ENCODE measurements around the gene SSBP2.

Gene SSBP2

DNA sequence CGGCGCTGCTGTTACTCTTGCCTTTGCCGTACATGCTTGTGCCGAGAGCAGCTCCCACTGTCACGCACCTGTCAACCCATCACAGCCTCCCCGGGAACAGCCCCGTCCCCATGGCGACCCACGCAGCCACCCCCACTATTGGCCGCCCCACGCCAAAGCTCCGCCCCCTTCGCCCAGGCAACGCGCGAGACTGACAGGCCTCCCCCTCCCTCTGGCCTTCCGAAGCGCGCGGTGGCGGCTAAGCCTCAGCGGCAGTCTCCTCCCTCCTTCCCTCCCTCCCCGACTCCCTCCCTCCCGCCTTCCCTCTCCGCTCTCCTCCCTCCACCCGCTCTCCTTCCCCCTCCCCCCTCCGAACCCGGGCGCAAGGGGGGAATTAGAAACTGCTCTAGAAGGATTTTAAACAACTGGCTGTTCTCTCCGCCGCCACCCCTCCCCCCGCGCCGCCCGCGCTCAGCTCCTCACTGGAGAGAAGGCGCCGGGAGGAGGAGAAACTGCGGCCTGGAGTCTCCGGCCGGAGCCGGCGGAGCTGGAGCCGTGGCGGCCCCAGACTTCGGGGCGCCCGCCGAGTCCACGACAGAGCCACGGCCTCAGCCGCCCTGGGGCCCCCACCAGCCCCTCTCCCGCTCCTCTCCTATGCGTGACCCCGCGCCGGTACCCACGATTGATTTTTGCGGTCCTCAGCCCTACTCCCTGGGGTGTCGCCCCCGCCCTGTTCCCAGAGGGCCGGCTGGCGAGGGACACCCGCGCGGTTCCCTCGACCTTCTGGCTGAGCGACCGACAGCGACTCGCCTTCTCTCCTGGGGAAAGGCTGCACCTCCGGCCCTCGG is at the start of gene SSBP2:
SSBP2 (minus strand) TSS at position 89 of the 827 bp plus-strand sequence; CDS start at position 34, 55 bp downstream.
- peak; percentile 96 to 98 (median 97) for DNase-seq (ENCODE audit: low read depth in 4 of 4, low spot score in 1 of 4)

- no peak for DNase-seq (ENCODE audit: low read depth in 4 of 4, low spot score in 1 of 4)
Observed at GRCh38 chr5:81795666-81796065, 44.8 kb upstream of the SSBP2 start.

DNA sequence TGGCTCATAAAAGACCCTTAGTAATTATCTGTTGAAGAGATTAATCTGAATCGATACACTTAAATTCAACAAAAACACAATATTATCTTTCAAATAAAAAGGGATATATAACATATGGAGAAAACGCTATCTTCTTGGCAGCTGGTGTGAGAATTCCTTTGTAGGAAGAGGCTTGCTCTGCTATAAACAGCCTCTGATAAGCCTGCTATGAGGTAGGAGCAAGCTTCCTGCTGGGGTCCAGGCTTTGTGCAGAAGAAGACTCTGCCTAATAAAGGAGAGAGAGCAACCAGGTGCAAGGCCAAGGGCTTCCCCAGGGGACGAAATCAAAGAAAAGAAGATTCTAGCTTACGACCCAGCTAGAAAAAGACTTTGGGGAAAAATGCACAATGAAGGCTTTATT is 43.3 kb upstream of the SSBP2 start:
- no peak for DNase-seq (ENCODE audit: low read depth in 4 of 4, low spot score in 1 of 4)

DNA sequence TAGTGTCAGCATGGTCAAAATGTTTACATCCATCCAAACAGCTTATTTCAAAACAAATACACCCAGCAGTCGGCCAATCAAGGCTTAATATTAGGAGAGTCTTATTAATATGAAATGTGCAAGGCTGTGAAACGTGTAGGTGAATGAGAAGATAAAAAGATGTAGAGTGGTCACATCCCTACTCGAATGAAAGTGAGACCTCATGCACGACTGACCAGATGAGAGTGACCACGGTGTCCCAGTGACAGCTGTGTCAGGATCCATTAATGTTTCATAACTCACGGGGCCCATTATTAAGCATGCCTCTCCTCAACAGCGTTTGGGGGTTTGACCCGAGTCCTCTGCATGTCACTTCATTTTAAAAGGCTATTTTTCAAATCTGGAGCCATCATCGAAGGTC is 39.4 kb upstream of the SSBP2 start:
- DNase-seq (ENCODE audit: low read depth in 4 of 4, low spot score in 1 of 4), result no peak

DNA sequence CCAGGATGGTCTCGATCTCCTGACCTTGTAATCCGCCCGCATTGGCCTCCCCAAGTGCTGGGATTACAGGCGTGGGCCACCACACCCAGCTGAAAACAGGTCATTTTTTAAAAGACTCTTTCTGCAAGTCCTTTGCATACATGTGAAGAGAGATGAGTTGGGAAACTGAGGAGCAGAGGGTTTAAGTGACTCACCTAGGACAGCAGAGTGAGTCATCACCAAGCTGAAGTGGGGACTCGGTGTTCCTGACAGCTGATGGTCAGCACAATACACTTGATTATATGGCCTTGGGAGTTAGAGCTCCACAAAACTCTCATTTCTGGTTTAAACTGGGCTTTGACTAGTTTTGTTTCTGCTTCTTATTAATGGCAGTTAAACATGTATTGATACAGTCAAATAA is 38.1 kb upstream of the SSBP2 start:
- DNase-seq (ENCODE audit: low read depth in 4 of 4, low spot score in 1 of 4), result no peak

- no peak for DNase-seq (ENCODE audit: low read depth in 4 of 4, low spot score in 1 of 4)
Observed at GRCh38 chr5:81788329-81788728, 37.4 kb upstream of the SSBP2 start.

GRCh38 chr5:81787474-81788242 is 36.8 kb upstream of the SSBP2 start:
- no peak for DNase-seq (ENCODE audit: low read depth in 4 of 4, low spot score in 1 of 4)

DNA sequence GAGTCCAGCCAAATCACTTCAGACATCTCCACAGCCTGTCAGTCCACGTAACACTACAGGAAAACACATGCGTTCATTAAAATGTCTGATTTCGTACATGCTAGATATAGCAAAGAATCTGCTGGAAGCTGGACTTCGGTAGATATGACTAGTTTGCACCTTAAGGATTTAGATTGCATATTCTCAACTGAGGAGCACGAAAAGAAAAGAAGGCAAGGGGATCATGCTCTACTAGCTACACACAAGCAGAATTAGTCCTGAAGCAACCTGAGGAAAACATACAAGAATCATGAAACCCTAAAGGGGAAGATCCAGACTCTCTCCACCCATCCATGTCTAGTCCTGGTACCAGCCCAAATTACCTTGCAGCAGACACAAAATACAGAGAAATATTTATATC is 36.1 kb upstream of the SSBP2 start:
- DNase-seq (ENCODE audit: low read depth in 4 of 4, low spot score in 1 of 4), result no peak

GRCh38 chr5:81786496-81786895 is 35.6 kb upstream of the SSBP2 start:
- no peak for DNase-seq (ENCODE audit: low read depth in 4 of 4, low spot score in 1 of 4)

- DNase-seq (ENCODE audit: low read depth in 4 of 4, low spot score in 1 of 4), result no peak
Observed at GRCh38 chr5:81785322-81785721, 34.4 kb upstream of the SSBP2 start.

- no peak for DNase-seq (ENCODE audit: low read depth in 4 of 4, low spot score in 1 of 4)
Observed at GRCh38 chr5:81783401-81783800, 32.5 kb upstream of the SSBP2 start.

DNA sequence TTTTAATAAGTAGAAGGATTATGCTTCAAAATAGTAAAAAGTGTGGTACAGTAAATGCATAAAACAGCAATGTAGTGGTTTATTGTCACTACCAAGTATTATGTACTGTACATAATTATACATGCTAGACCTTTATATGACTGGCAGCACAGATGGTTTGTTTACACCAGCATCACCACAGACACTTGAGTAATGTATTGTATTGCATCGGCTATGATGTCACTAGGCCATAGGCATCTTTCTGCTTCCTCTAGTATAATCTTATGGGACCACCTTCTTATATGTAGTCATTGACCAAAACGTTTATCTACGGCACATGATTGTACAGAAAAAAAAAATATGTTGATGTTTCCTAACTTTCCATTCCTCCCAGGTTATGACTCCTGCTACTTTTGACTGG is 31.9 kb upstream of the SSBP2 start:
- no peak for DNase-seq (ENCODE audit: low read depth in 4 of 4, low spot score in 1 of 4)

GRCh38 chr5:81779916-81780266 is 29.0 kb upstream of the SSBP2 start:
- DNase-seq (ENCODE audit: low read depth in 4 of 4, low spot score in 1 of 4), result no peak

GRCh38 chr5:81779125-81779915 is 28.4 kb upstream of the SSBP2 start:
- DNase-seq (ENCODE audit: low read depth in 4 of 4, low spot score in 1 of 4), result peak in 1 of 4 experiments; percentile 6

GRCh38 chr5:81778642-81779041 is 27.7 kb upstream of the SSBP2 start:
- DNase-seq (ENCODE audit: low read depth in 4 of 4, low spot score in 1 of 4), result no peak

DNA sequence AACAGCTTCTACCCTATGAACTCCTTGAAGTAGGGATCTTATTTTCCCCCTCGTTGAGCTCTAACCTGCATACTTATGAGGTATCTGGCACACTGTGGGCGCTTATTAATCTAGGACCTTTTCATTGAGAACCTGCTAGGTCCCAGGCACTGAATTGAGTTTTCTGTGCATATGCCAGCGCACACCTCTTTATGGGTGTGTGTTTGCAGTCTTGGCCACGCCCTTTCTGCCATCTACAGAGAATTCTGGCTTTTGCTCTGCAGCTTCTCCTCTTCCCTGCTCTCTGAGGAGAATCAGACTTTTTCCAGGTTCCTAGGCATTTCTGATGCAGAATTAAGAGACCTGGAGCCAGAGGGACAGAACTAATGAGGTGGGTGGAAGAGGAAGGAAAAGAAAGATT is 25.4 kb upstream of the SSBP2 start:
- DNase-seq (ENCODE audit: low read depth in 4 of 4, low spot score in 1 of 4), result no peak

GRCh38 chr5:81774374-81774773 is 23.5 kb upstream of the SSBP2 start:
- DNase-seq (ENCODE audit: low read depth in 4 of 4, low spot score in 1 of 4), result no peak

- no peak for DNase-seq (ENCODE audit: low read depth in 4 of 4, low spot score in 1 of 4)
Observed at GRCh38 chr5:81773574-81773973, 22.7 kb upstream of the SSBP2 start.

GRCh38 chr5:81773161-81773560 is 22.3 kb upstream of the SSBP2 start:
- DNase-seq (ENCODE audit: low read depth in 4 of 4, low spot score in 1 of 4), result no peak

GRCh38 chr5:81772488-81772887 is 21.6 kb upstream of the SSBP2 start:
- DNase-seq (ENCODE audit: low read depth in 4 of 4, low spot score in 1 of 4), result no peak

- no peak for DNase-seq (ENCODE audit: low read depth in 4 of 4, low spot score in 1 of 4)
Observed at GRCh38 chr5:81768935-81769452, 18.1 kb upstream of the SSBP2 start.
